OCI-M2 (cell line): Measurements from ENCODE around the gene VCX.
"Not testable (repeated sequence)": the region's sequence is repeated elsewhere in the genome, so short reads cannot be mapped to it uniquely, and the experiment has no call there.

Source experiments
- DNase-seq: peaks from one replicate; lab custom pipeline; 2025; ENCODE audit not compliant: unreplicated experiment; lab: John Stamatoyannopoulos, UW

The VCX gene

DNA sequence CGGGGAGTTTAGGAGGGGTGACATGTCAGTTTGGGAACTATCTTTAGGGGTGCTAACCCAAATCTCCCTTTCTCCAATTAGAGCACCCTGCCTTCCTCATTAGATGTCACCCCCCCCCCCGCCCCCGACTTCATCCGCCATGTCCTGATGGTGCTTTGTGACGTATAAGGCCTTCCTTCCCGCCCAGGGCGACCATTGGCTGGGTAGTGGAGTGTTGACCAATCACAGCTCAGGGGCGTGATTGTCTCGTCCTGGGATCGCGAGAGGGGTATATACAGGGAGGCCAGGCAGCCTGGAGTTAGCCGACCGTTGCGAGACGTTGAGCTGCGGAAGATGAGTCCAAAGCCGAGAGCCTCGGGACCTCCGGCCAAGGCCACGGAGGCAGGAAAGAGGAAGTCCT lies at the start of gene VCX:
TSS of gene VCX (plus strand) at position 301 of the 400 bp plus-strand sequence. CDS start at position 334, 33 bp downstream.
- DNase-seq: not testable (repeated sequence)

GRCh38 chrX:7798327-7798726 lies 44.6 kb upstream of the VCX start:
- no peak for DNase-seq

- DNase-seq: no peak
Measured at GRCh38 chrX:7801711-7802110, 41.3 kb upstream of the VCX start.

DNA sequence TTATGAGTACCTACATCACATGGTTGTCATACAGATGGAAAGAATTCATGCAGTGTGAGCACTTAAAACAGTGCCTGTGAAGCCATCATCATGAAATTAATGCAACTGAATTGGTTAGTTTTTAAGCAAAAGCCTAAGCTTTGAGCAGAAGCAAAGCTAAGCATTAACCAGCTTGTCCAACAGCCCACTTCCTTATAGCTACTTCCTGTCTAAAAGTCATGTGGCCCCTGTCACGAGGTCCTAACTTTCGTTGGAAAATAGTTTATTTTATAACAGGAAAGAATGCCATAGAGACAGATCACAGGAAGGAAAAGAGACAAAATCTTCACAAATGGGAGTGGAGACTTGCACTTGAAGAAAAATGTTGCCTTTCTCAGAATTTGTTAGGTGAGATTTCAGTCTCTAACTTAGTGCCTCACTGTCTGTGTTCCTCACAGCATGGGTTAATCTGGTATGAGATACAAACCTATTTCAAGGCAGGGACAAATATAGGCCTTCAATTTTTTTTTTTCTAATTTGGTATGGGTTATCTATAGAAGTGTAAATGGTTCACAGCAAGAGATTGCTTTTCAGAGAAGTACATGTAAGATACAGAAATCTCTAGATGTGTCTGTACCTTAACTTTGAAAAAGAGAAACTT lies 27.7 kb upstream of the VCX start:
- DNase-seq: no peak

GRCh38 chrX:7828594-7828993 lies 14.4 kb upstream of the VCX start:
- no peak for DNase-seq

GRCh38 chrX:7841084-7841805 lies 1.7 kb upstream of the VCX start:
- DNase-seq: no peak

GRCh38 chrX:7852166-7852565 lies 9.2 kb downstream of the VCX start:
- DNase-seq: no peak

- no peak for DNase-seq
Measured at GRCh38 chrX:7872042-7872441, 29.1 kb downstream of the VCX start.

DNA sequence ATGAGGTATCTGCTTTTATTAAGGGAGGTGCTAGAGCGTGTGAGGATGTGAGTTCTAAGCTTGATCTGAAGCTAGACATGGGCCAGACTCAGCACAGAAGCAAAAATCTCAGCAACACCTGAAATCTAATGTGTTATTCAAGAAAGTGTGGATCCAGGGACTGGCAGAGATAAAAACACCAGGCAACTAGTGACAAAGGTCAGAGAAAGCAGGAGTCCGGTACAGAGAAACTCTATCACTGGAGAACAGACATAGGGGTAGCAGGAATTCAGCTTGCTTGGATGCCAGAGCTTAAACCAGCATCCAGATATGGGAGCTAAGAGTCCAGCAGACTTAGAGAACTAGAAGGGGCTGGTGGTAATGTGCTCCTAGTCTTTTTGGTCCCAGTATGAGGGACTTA lies 34.0 kb downstream of the VCX start:
- DNase-seq: no peak

GRCh38 chrX:7889135-7889534 lies 46.2 kb downstream of the VCX start:
- DNase-seq: no peak

DNA sequence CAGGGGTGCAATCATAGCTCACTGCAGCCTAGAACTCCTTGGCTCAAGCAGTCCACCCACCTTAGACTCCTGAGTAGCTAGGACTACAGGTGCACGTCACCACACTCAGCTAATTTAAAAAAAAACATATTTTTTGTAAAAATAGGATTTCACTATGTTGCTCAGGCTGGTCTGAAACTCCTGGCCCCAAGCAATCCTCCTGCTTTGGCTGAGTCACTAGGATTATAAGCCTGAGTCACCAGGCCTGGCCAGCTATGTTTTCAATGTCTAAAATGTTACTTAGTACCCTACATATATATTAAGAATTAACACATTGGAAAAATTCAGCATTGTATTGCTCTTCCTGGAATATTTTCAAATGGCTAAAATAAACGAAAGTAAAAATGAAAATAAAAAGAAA lies 46.7 kb downstream of the VCX start:
- DNase-seq: no peak

GRCh38 chrX:7891928-7892327 lies 49.0 kb downstream of the VCX start:
- no peak for DNase-seq
